Hepatocyte (in vitro differentiated cells): Measurements from ENCODE around the gene NDUFA6. TPM values are rescaled to one million over a fixed set of nuclear protein-coding genes. Genes with fewer than 3 reads are reported as not detected.

Experiments used
- DNase-seq: peaks from one replicate; pipeline ENCODE4 v3.0.0-alpha.2; 2016; ENCODE audit warnings: low spot score
- H2AFZ ChIP-seq: fragments of 200-600 bp; sonication (generic); 2 replicates; pipeline ENCODE4 v1.6.0; 2016; ENCODE audit warnings: antibody characterized with exemption, mild to moderate bottlenecking
- H3K27ac ChIP-seq: fragments of 200-600 bp; sonication (generic); 2 replicates; pipeline ENCODE4 v1.5.1; 2016; ENCODE audit warnings: mild to moderate bottlenecking
- H3K27me3 ChIP-seq: fragments of 200-600 bp; sonication (generic); 2 replicates; pipeline ENCODE4 v1.6.1; 2016
- H3K36me3 ChIP-seq: fragments of 200-600 bp; sonication (generic); replicated peaks from 2 replicates; pipeline ENCODE4 v1.5.1; 2016; ENCODE audit warnings: low read depth; ENCODE audit not compliant: insufficient read depth
- H3K4me1 ChIP-seq: fragments of 200-600 bp; sonication (generic); 2 replicates; pipeline ENCODE4 v1.5.1; 2016; ENCODE audit warnings: mild to moderate bottlenecking, moderate library complexity; ENCODE audit not compliant: insufficient read depth
- H3K4me2 ChIP-seq: fragments of 200-600 bp; sonication (generic); 2 replicates; pipeline ENCODE4 v1.6.0; 2016
- H3K4me3 ChIP-seq: fragments of 200-600 bp; sonication (generic); 2 replicates; pipeline ENCODE4 v1.5.1; 2016; ENCODE audit warnings: mild to moderate bottlenecking
- H3K79me2 ChIP-seq: fragments of 200-600 bp; sonication (generic); 2 replicates; pipeline ENCODE4 v1.6.0; 2017; ENCODE audit warnings: mild to moderate bottlenecking
- H3K9me2 ChIP-seq: fragments of 200-600 bp; sonication (generic); replicated peaks from 2 replicates; pipeline ENCODE4 v1.6.0; 2017; ENCODE audit warnings: mild to moderate bottlenecking; ENCODE audit not compliant: insufficient read depth
- H3K9me3 ChIP-seq: fragments of 200-600 bp; sonication (generic); 2 replicates; pipeline ENCODE4 v1.5.1; 2016; ENCODE audit warnings: low read depth, mild to moderate bottlenecking
- H4K20me1 ChIP-seq: fragments of 200-600 bp; sonication (generic); 2 replicates; pipeline ENCODE4 v1.6.0; 2016; ENCODE audit warnings: mild to moderate bottlenecking; ENCODE audit not compliant: insufficient read depth, poor library complexity, severe bottlenecking
- CTCF ChIP-seq: fragments of 200-600 bp; sonication (generic); IDR thresholded peaks from 2 replicates; pipeline ENCODE4 v1.5.1; 2016; ENCODE audit warnings: antibody characterized with exemption, mild to moderate bottlenecking; ENCODE audit not compliant: poor library complexity
- EZH2 ChIP-seq: fragments of 200-600 bp; sonication (generic); IDR thresholded peaks from 2 replicates; pipeline ENCODE4 v1.6.1; 2016; ENCODE audit warnings: antibody characterized with exemption, mild to moderate bottlenecking, borderline replicate concordance
- EZH2phosphoT487 ChIP-seq: fragments of 200-600 bp; sonication (generic); IDR thresholded peaks from one replicate; pipeline ENCODE4 v1.6.1; 2018; ENCODE audit warnings: antibody characterized with exemption, mild to moderate bottlenecking, low read depth, moderate library complexity; ENCODE audit not compliant: unreplicated experiment, severe bottlenecking
- WGBS: methylation state at CpG from one replicate; pipeline ENCODE4 v1.1.6; 2016; ENCODE audit warnings: low lambda C conversion rate; ENCODE audit errors: missing lambda C conversion rate; 5-methylcytosine and 5-hydroxymethylcytosine counted together
- polyA plus RNA-seq: library from polyadenylated mRNA; unstranded; fragments of >200 nt; fragmentation: Nextera tagmentation; extraction: Ambion mirVana; gene quantifications from 2 replicates; pipeline ENCODE4 v1.2.1, GENCODE V29; 2016
- total RNA-seq: library from RNA; depleted of rRNA; stranded (reverse); fragments of >200 nt; gene quantifications from 2 replicates; pipeline ENCODE4 v1.2.3, GENCODE V29; 2014

The NDUFA6 gene
- total and polyA plus RNA-seq, 2 experiments from 2014 or later = 97.4 to 183 TPM

DNA sequence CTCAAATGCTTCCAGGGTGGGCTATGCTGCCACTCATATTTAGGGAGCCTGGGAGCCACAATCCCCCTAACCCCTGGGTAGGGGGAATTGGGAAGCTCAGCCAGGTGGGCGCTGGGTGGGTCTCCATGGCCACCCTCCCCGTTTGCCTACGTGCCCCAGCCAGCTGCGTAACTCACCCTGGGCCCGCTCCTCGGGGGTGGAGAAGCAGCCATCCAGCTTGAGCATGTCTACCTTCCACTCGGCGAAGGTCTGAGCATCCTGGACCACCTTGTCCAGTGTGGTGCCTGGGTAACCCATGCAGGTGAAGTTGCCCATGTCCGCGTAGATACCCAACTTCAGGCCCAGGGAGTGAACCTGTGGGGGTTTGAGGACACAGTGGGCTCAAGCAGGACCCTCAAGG, 23.6 kb downstream of the NDUFA6 start:
- no peak overlapping the region for H3K27ac ChIP-seq
- no peak for DNase-seq
- H3K36me3 ChIP-seq = no peaks in the 10 kb centered on the region
- no peak overlapping the region for H3K4me2 ChIP-seq
- no peaks in the 10 kb centered on the region for H3K9me3 ChIP-seq
- TF ChIP-seq CTCF (no peak), EZH2 (no peak), EZH2phosphoT487 (no peak)
- H3K4me1 ChIP-seq = peaks cover 13% of the 10 kb centered on the region
- 94% methylated on average over 10 of the region's 10 CpGs for WGBS
- no peaks in the 10 kb centered on the region for H3K9me2 ChIP-seq
- no peaks in the 10 kb centered on the region for H3K27me3 ChIP-seq
- no peak overlapping the region for H3K4me3 ChIP-seq
- H2AFZ ChIP-seq = no peak overlapping the region
- H4K20me1 ChIP-seq = no peaks in the 10 kb centered on the region
- peaks cover 7% of the 10 kb centered on the region for H3K79me2 ChIP-seq

DNA sequence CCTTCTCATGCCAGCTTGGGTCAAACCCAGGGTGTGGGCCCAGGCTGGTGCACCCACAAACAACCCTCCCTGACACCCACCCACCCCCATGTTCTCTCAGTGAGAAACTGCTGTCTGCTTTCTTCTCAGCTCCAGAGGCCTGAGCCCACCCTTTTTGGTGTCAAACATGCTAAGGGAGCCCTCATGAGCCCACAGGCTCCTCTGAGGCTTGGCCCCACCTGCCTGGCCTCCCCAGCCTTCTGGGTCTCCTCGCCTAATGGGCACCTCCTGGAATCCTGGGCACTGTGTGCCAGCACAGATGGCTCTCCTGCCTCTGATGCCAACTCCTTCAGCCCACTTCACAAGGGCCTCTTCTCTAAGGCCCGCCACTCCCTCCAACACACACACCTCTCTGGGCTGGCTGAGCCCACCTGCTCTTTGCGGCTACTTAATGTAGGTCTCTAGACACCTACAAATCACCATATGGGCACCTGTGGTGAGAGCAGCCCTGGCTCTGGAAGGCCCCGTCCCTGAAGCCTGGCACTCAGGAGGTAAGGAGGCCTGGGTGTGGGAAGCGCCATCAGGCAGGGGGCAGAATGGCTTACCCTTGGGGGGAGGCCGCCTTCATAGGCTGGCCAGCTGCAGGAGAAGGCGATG, 24.3 kb downstream of the NDUFA6 start:
- no peaks in the 10 kb centered on the region for H4K20me1 ChIP-seq
- no peak overlapping the region for H3K4me2 ChIP-seq
- H3K4me3 ChIP-seq = no peak overlapping the region
- no peak for DNase-seq
- H3K79me2 ChIP-seq = peaks cover 7% of the 10 kb centered on the region
- H2AFZ ChIP-seq = no peak overlapping the region
- 99% methylated on average over 7 of the region's 7 CpGs for WGBS
- no peaks in the 10 kb centered on the region for H3K27me3 ChIP-seq
- H3K9me2 ChIP-seq = no peaks in the 10 kb centered on the region
- peaks cover 9% of the 10 kb centered on the region for H3K4me1 ChIP-seq
- H3K36me3 ChIP-seq = no peaks in the 10 kb centered on the region
- no peaks in the 10 kb centered on the region for H3K9me3 ChIP-seq
- no peak for TF ChIP-seq CTCF
- no peak for TF ChIP-seq EZH2
- no peak for TF ChIP-seq EZH2phosphoT487
- no peak overlapping the region for H3K27ac ChIP-seq

- Histone ChIP-seq H4K20me1 (no peaks in the 10 kb centered on the region), H3K4me2 (no peak overlapping the region), H3K27me3 (no peaks in the 10 kb centered on the region), H3K9me3 (no peaks in the 10 kb centered on the region), H3K9me2 (no peaks in the 10 kb centered on the region), H3K4me3 (no peak overlapping the region), H3K36me3 (no peaks in the 10 kb centered on the region), H3K27ac (no peak overlapping the region), H2AFZ (no peak overlapping the region), H3K4me1 (peaks cover 8% of the 10 kb centered on the region), H3K79me2 (peaks cover 7% of the 10 kb centered on the region)
- WGBS = 84% methylated on average over 12 of the region's 13 CpGs
- DNase-seq = no peak
- TF ChIP-seq EZH2 = no peak
- no peak for TF ChIP-seq CTCF
- no peak for TF ChIP-seq EZH2phosphoT487
Measured at GRCh38 chr22:42065438-42066125, 25.0 kb downstream of the NDUFA6 start.
